T47D (cell line): ENCODE data around the gene RAE1.

ENCODE experiments used
- DNase-seq, 2 experiments: peaks; one replicate each; pipeline versions ENCODE4 v3.0.0 to v3.0.0-alpha.2; 2011 to 2012; ENCODE audit warnings: low read depth in 1 of 2, low spot score in 1 of 2
- JUND ChIP-seq: IDR thresholded peaks from 2 replicates; pipeline ENCODE4 v1.6.1; 2012; ENCODE audit warnings: low read depth
- in situ Hi-C: cut with HindIII; loops from 2 replicates; pipeline ENCODE4 v1.10.0; 2016; ENCODE audit warnings: low sequenced_read_pairs, low pct_unique_long_range_greater_than_20kb

The RAE1 gene

DNA sequence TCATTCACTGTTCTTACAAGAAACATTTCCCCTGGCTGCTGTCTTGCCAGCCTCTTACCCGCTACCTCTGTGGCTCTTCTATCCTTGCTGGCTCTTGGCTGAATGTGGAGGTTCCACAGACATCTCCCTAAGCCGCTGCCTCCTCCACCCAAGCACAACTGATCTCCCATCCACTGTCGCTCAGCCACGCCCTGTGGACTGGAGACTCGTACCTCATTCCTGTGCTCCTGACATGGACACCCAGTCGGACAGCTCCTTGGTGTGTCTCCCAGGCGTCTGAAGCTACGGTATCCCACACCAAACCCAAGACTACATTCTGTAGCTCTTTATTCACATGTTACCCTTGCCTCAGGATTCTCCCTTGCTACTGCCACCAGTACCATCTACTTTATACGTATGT lies 19.3 kb downstream of the RAE1 start:
- no peak for TF ChIP-seq JUND
- no peak for DNase-seq
- in situ Hi-C loops, result no loop called here

DNA sequence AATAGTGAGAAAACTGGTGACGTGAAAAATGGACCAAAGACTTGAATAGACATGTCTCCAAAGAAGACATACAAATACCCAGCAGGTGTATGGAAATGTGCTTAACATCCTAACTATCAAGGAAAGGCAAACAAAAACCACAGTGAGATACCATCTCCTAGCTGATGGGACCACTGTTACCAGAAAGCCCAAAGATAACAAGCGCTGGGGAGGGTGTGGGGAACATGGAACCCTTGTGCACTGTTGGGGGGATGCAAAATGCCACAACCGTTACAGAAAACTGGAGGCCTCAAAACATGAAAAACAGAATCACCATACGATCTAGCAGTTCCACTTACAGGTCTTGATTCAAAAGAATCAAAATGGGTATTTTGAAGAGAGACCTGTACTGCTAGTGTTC lies 20.3 kb downstream of the RAE1 start:
- in situ Hi-C loops, result no loop called here
- DNase-seq, result no peak
- TF ChIP-seq JUND, result no peak

DNA sequence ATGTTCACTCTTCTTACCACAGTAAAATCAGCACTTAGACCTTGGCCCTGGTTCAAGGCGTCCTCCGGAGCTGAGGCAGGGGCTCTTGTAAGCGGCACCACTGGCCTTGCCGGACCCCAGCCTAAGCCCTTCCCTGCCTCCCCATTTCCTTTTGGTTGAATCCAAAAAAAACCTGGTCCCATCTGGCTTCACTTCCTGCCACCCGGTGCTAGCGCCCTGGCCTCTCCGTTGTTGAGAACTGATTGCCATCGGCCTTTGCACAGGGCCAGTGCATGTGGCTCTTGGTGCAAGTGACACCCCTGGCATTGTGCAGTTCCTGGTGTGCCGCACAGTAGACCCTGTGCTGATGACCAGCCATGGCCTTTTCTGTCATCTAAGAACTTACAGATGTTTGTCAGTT lies 21.1 kb downstream of the RAE1 start:
- in situ Hi-C loops, result no loop called here
- no peak for TF ChIP-seq JUND
- no peak for DNase-seq

DNA sequence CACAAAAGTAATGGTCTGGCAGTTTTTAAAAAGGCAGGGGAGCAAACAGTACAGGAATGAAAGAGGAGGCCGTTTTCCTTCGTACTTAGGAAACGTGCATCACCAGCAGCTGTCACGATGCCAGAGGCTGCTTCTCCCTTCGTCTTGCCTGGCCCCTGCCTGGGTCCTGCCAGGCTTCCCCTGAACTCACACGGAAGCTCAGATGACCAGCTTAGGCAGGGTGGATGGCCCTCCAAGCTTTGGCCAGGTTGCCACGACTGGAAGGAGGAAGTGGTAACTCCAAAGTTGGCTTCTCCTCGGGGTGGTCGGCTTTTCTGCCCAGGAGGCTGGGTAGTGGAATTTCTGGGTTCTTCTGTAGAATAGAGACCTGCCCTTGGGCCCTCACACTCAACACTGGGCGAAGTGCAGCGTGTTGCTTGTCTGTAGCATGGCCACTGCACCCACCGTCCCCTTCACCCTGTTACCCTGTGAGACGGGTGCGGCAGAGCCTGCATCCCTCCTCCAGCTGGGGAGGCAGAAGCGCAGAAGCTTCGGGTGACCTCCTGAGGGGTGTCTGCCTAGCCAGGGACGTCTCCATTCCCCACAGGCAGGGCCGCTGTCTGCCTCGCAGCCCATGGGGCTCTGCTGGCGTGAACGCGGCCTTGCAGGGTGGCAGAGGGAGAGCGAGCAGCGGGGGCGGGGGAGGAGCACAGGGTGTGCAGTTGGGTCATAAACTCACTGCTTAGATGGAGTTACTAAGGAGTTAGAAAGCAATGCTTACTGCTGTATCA lies 21.7 kb downstream of the RAE1 start:
- in situ Hi-C loops, result no loop called here
- TF ChIP-seq JUND, result no peak
- no peak for DNase-seq

DNA sequence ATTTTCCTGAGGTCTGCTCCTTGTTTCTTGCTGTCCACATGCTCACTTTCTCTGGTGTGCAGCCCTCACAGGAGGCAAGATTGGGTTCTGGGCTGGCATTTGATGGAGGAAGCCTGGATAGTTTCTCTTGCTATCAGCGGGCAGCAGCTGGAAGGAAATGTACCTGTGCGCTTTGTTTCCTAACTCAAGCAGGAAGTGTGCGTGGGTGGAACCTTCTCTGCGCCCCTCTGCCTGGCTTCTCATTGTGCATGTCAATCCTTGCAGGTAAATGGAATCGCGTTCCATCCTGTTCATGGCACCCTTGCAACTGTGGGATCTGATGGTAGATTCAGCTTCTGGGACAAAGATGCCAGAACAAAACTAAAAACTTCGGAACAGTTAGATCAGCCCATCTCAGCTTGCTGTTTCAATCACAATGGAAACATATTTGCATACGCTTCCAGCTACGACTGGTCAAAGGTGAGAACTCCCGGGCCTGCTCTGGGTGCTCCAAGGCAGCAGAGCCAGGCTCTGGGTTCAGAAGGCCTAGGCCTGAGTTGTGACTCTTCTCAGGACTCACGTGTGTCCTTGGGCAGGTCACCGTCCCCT lies 23.4 kb downstream of the RAE1 start:
- in situ Hi-C loops, result no loop called here
- no peak for TF ChIP-seq JUND
- DNase-seq, result no peak

DNA sequence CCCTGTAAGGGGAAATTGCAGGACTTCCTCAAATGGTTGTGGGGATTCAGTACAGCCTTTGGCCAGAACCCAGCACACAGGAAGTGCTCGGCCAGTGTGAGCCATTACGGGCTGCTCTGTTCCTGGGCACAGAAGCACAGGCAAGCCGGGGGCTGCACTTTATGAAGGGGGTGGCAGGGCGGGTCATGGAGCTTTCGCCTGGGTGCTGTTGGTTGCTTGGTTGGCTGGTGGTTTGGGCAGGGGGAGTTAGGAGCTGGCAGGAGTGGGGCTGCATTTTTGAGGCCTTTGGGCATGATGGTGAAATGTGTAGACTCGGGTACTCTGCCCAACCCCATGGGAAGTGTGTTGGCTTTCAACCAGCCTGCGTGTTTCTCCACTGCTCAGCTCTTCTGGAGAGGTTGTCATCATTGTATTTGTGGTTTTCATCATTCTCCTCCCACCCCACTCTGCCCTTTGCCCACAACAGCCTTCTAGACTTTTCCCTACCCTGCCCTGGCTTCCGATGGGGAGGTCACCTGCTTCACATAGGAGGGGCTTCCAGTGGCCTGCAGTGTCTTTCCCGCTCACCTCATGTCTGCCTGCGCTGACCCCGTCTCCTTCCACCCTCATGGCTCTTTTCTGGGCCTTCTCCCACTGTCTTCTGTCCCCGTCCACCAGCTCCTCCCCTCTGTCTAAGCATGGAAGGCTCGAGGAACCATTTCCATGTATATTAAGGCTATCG lies 24.0 kb downstream of the RAE1 start:
- DNase-seq, result no peak
- TF ChIP-seq JUND, result no peak
- in situ Hi-C loops, result no loop called here

DNA sequence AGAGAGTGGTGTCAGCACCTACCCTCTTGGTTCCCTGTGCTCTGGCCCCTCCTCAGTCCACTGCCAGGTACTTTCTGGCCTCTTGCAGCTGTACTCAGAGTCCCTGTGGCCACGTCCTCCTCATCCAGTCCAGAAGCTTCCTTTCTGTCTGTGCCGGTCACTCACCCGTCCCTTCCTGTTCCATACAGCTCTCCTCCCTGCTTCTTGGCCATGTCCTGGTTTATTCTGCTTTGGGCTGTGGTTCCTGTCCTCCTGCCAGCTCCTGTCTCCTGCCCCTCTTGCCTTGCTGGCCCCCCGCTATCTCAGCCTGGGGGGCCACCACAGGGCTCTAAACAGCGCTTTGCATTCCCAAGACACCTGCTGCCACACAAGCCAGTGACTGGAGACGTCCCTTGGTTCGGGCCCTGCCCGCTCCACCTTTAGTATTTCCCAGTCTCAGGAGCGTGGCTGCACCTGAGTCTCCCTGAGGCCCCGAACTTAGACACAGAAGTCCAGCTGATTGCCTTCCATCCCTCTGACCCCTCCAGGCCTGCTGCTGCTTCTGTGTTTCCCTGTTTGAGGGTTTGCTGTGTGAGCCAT lies 24.7 kb downstream of the RAE1 start:
- in situ Hi-C loops, result no loop called here
- DNase-seq, result no peak
- TF ChIP-seq JUND, result no peak

DNA sequence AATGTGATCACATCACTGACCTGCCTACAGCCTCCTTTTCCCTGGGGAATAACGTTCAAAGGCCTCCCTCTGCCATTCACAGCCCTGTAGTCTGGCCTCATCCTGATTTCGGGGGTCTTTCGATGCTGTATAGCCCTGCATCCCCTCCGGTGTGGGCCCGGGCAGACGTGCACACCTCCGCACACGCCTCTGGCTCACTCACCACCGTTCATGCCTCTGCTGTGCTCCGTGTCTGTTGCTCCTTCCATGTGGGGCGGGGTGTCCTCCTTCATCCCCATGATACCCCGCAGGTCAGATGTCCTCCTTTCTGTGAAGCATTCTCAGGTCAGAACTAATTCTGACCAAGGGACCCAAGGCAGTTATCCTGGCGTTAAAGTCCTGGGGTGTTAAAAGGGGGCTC lies 26.3 kb downstream of the RAE1 start:
- no peak for DNase-seq
- in situ Hi-C loops, result no loop called here
- no peak for TF ChIP-seq JUND

DNA sequence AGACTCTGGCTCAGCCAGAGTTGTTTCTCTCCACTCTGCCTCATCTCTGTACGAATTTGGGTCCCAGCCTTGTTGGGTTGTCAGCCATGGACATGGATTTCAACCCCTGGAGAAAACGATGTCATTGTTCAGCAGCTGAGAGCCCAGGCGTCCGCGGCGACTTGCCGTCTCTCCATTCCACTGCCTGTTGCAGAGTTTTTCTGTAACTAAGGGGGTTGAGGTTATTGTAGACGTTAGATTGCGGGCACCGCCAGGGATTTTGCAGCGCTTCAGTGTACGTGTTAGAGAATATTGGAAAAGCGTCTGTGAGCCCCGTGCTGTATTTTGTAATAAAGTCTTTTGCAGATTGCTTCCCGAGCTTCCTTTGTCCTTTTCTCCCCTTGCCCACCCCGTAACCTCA lies 27.1 kb downstream of the RAE1 start:
- TF ChIP-seq JUND, result no peak
- in situ Hi-C loops, result no loop called here
- no peak for DNase-seq

DNA sequence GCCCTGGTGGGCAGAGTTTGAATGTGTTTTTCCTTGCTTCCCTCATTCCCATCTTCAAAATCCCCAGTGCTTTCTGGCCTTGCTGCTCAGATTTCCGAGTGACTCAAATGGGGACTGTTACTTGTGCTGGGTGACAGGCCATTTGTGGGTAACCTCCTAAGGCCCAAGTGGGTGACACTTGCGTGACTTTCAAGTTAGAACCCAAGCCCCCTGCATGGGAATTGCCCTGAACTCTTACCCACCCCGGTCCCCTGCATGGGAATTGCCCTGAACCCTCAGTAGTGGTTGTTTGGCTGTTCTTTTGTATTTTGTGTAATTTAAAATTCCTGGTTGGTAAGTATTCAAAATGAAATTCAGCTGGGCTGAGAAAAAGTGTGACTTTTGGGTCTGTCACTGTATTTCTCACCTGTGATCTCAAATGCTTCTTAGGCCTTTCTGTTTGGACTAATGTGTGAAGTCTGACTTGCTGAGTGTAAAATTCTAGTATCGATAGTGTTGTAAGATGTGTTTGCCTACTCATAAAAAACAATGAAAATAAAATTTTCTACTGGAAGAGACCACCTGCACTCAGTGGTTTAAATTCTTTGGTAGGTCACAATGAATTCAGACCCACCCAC lies 27.7 kb downstream of the RAE1 start:
- TF ChIP-seq JUND, result no peak
- no peak for DNase-seq
- in situ Hi-C loops, result no loop called here

DNA sequence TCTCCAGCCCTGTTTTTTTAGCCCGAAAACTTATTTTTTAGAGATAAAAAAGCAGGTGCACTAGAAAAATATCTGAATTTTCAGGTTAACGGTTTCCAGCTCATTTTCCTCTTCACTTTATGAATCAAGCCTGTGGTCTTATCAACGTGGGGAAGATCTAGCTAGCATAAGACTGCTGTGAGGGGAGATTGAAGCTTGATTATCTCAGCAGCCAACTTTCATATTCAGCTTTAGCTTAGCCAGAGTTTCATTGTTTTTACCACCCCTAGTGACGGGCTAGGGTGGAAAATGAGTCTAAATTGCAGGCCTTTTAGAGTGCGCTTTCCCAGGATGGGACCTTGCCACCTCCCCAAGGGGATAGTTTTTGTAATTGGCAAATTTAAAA lies 28.2 kb downstream of the RAE1 start:
- in situ Hi-C loops, result no loop called here
- no peak for DNase-seq
- TF ChIP-seq JUND, result no peak

DNA sequence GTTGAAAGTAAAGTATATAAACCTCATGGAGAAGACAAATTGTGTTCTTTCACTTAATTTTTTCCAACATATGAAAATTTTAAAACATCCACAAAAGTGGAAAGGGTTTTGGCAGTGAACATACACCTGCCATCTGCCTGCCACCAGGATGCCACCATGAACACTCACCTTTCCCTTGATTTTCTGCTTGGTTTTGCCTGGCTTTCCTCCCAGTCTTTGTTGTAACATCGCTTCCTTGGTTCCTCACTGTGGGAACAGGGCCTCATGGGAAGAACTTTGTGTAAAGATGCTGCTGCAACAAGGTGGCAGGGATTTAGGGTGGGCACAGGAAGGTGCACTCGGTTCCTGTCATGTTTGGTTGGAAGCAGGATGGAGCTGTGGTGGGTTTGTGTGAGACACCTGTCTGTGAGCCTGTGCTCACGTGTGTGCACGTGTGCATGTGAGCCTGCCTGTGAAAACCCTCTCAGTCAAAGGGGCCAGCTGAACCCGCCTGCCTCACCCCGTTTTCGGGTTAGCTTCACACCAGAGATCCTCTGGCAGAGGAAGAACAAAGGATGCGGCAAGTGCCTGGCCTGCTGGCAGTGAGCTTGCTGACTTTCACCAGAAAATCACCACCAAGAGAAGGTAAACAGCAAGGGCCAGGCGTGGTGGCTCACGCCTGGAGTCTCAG lies 29.2 kb downstream of the RAE1 start:
- in situ Hi-C loops, result no loop called here
- no peak for DNase-seq
- no peak for TF ChIP-seq JUND
